22Rv1 (cell line): ENCODE measurements around the gene ADAM29.

Experiments used
- CTCF ChIP-seq: fragments of 450-650 bp; IDR thresholded peaks from 2 replicates; pipeline ENCODE4 v1.5.1; 2017; ENCODE audit warnings: mild to moderate bottlenecking
- ZFX ChIP-seq: fragments of 450-650 bp; IDR thresholded peaks from 2 replicates; pipeline ENCODE4 v1.6.1; 2017; ENCODE audit warnings: antibody characterized with exemption, borderline replicate concordance

GRCh38 chr4:174873931-174874330 lies 44.2 kb upstream of the ADAM29 start:
- TF ChIP-seq CTCF (peak; percentile 41; the same call in 1 of the 2 replicates), ZFX (no peak)
